Upper lobe of right lung (tissue), 1 donor: Measurements from ENCODE around the gene SPACDR. TPM values are rescaled to one million over a fixed set of nuclear protein-coding genes. Genes with fewer than 3 reads are reported as not detected.

Experiments
- ATAC-seq: fragments of 200-7000 bp; cut with Tn5 transposase; one replicate; pipeline ENCODE4 v1.9.1; 2020; ENCODE audit warnings: mild to moderate bottlenecking, moderate library complexity
- DNase-seq: peaks from one replicate; pipeline ENCODE4 v3.0.0-alpha.2; 2020
- H3K27ac ChIP-seq: fragments of 200-600 bp; one replicate; pipeline ENCODE4 v1.8.0; 2022
- H3K27me3 ChIP-seq: fragments of 200-600 bp; one replicate; pipeline ENCODE4 v1.8.0; 2022; ENCODE audit warnings: mild to moderate bottlenecking
- H3K36me3 ChIP-seq: fragments of 200-600 bp; one replicate; pipeline ENCODE4 v1.8.0; 2022
- H3K4me1 ChIP-seq: fragments of 200-600 bp; one replicate; pipeline ENCODE4 v1.8.0; 2022
- H3K4me3 ChIP-seq: fragments of 200-600 bp; one replicate; pipeline ENCODE4 v1.8.0; 2022; ENCODE audit warnings: mild to moderate bottlenecking
- H3K9me3 ChIP-seq: fragments of 200-600 bp; one replicate; pipeline ENCODE4 v1.8.0; 2022
- intact Hi-C: fragments of 100-400 bp; cut with DNase I; formaldehyde crosslinking; loops from one replicate; pipeline ENCODE4 v1.11.0; 2022
- total RNA-seq: library from RNA; stranded (reverse); fragmentation: NEBNext Ultra II Directional; extraction: Animal tissue kit (Norgen Biotek cat#: 25700); gene quantifications from one replicate; pipeline ENCODE4 v1.2.1, GENCODE V29; 2021
- TF ChIP-seq, protein P1 (sequence below): fragments of 200-600 bp; IDR thresholded peaks from one replicate; pipeline ENCODE4 v1.8.0; 2022; ENCODE audit warnings: antibody characterized with exemption
- donor health status: DM: no; HTN: yes; CAD: no; lungs with severe emphysema.

Gene SPACDR
- total RNA-seq, 1 donor from 2014 or later: 1.8 TPM

GRCh38 chr7:100465702-100466311 lies 1.7 kb upstream of the SPACDR start:
- DNase-seq (peak; percentile 86), ATAC-seq (peak; percentile 90)
- TF ChIP-seq, protein P1, sequence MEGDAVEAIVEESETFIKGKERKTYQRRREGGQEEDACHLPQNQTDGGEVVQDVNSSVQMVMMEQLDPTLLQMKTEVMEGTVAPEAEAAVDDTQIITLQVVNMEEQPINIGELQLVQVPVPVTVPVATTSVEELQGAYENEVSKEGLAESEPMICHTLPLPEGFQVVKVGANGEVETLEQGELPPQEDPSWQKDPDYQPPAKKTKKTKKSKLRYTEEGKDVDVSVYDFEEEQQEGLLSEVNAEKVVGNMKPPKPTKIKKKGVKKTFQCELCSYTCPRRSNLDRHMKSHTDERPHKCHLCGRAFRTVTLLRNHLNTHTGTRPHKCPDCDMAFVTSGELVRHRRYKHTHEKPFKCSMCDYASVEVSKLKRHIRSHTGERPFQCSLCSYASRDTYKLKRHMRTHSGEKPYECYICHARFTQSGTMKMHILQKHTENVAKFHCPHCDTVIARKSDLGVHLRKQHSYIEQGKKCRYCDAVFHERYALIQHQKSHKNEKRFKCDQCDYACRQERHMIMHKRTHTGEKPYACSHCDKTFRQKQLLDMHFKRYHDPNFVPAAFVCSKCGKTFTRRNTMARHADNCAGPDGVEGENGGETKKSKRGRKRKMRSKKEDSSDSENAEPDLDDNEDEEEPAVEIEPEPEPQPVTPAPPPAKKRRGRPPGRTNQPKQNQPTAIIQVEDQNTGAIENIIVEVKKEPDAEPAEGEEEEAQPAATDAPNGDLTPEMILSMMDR: peak; percentile 68
- Histone ChIP-seq H3K4me1 (peaks cover 16% of the 10 kb centered on the region), H3K4me3 (no peak overlapping the region), H3K36me3 (peaks cover 32% of the 10 kb centered on the region), H3K9me3 (no peaks in the 10 kb centered on the region), H3K27me3 (no peaks in the 10 kb centered on the region), H3K27ac (peak overlapping the region; percentile 42)
- intact Hi-C loops: loop anchor here (5.0 kb wide), 1 partner anchor 96 kb away; no protein-coding TSS in a partner anchor

DNA sequence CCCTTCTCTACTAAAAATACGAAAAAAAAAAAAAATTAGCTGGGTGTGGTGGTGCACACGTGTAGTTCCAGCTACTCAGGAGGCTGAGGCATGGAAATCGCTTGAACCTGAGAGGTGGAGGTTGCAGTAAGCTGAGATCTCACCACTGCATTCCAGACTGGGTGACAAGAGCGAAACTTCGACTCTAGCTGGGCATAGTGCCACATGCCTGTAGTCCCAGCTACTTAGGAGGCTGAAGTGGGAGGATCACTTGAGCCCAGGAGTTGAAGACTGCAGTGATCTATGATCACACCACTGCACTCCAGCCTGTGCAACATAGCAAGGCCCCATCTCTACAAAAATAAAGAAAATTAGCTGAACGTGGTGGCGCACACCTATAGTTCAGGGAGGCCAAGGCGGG lies 1.2 kb upstream of the SPACDR start:
- H3K9me3 ChIP-seq: no peaks in the 10 kb centered on the region
- peaks cover 27% of the 10 kb centered on the region for H3K36me3 ChIP-seq
- H3K4me3 ChIP-seq: no peak overlapping the region
- intact Hi-C loops: loop anchor here (5.0 kb wide), 1 partner anchor 97 kb away; no protein-coding TSS in a partner anchor
- H3K27ac ChIP-seq: no peak overlapping the region
- TF ChIP-seq, protein P1: no peak
- H3K4me1 ChIP-seq: peaks cover 16% of the 10 kb centered on the region
- DNase-seq (no peak), ATAC-seq (no peak)
- no peaks in the 10 kb centered on the region for H3K27me3 ChIP-seq

GRCh38 chr7:100464791-100465190 lies 731 bp upstream of the SPACDR start:
- no peak overlapping the region for H3K4me3 ChIP-seq
- peaks cover 16% of the 10 kb centered on the region for H3K4me1 ChIP-seq
- intact Hi-C loops: loop anchor here (5.0 kb wide), 1 partner anchor 98 kb away; no protein-coding TSS in a partner anchor
- H3K27ac ChIP-seq: no peak overlapping the region
- ATAC-seq: no peak
- no peaks in the 10 kb centered on the region for H3K9me3 ChIP-seq
- H3K36me3 ChIP-seq: peaks cover 23% of the 10 kb centered on the region
- DNase-seq: no peak
- H3K27me3 ChIP-seq: no peaks in the 10 kb centered on the region
- TF ChIP-seq, protein P1: no peak

GRCh38 chr7:100457033-100457432 lies 7.0 kb downstream of the SPACDR start:
- DNase-seq (no peak), ATAC-seq (no peak)
- intact Hi-C loops: no loop called here
- TF ChIP-seq, protein P1: no peak
- Histone ChIP-seq H3K27me3 (no peaks in the 10 kb centered on the region), H3K4me1 (no peaks in the 10 kb centered on the region), H3K36me3 (no peaks in the 10 kb centered on the region), H3K27ac (no peak overlapping the region), H3K9me3 (no peaks in the 10 kb centered on the region), H3K4me3 (no peak overlapping the region)

DNA sequence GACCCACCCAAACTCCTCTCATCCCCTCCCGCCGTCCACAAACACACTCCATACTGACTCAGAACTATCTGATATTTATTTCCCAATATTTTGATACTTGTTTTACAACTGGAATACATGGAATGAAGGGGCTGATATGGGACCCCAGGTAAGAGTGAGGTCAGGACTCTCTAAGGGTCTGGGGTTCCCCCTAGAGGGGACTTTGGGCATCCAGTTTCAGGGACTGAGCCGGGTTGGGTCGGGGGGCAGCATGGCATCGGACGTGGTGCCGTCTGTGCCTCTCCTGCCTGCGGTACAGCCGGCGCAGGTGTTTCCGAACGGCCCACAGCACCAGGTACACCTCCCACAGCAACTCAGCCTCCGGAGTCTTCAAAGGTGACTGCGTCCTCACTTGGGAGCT lies 7.5 kb downstream of the SPACDR start:
- Histone ChIP-seq H3K36me3 (no peaks in the 10 kb centered on the region), H3K9me3 (no peaks in the 10 kb centered on the region), H3K27ac (no peak overlapping the region), H3K4me3 (no peak overlapping the region), H3K4me1 (no peaks in the 10 kb centered on the region), H3K27me3 (no peaks in the 10 kb centered on the region)
- TF ChIP-seq, protein P1: no peak
- no peak for DNase-seq
- ATAC-seq: no peak
- intact Hi-C loops: no loop called here
